Endothelial cell of umbilical vein (primary cell): ENCODE measurements around the gene NUDT14.

Experiments used
- EZH2 ChIP-seq: IDR thresholded peaks from 2 replicates; pipeline ENCODE4 v1.6.1; 2012; ENCODE audit warnings: borderline replicate concordance, low read depth, mild to moderate bottlenecking, moderate library complexity, low read length, inconsistent platforms; ENCODE audit not compliant: severe bottlenecking
- FOS ChIP-seq: IDR thresholded peaks from 2 replicates; pipeline ENCODE4 v1.6.1; 2011; ENCODE audit warnings: mild to moderate bottlenecking, low read length, moderate library complexity, borderline replicate concordance; ENCODE audit not compliant: insufficient read depth
- GATA2 ChIP-seq: IDR thresholded peaks from 2 replicates; pipeline ENCODE4 v1.7.0; 2011; ENCODE audit warnings: low read depth, mild to moderate bottlenecking, moderate library complexity, mixed read lengths, low read length; ENCODE audit not compliant: insufficient read length, insufficient read depth
- JUN ChIP-seq: IDR thresholded peaks from 2 replicates; pipeline ENCODE4 v1.6.1; 2011; ENCODE audit warnings: borderline replicate concordance, low read depth; ENCODE audit not compliant: insufficient read length, insufficient read depth
- MYC ChIP-seq: IDR thresholded peaks from one replicate; pipeline ENCODE4 v1.6.1; 2011; ENCODE audit warnings: mild to moderate bottlenecking, low read depth, low read length
- POLR2A ChIP-seq: IDR thresholded peaks from 2 replicates; pipeline ENCODE4 v1.6.1; 2012; ENCODE audit warnings: low read depth, mild to moderate bottlenecking, control low read depth, low read length
- POLR2AphosphoS5 ChIP-seq: IDR thresholded peaks from 2 replicates; pipeline ENCODE4 v1.6.1; 2012; ENCODE audit warnings: low read depth, mild to moderate bottlenecking, control low read depth, low read length, moderate library complexity; ENCODE audit not compliant: insufficient read depth
- TF ChIP-seq, protein P1 (sequence below), 2 donors: IDR thresholded peaks; 1 replicate in 1 of 2; 2 replicates in 1 of 2; pipeline ENCODE4 v1.5.1; 2011; ENCODE audit warnings: low read length in 2 of 2, mild to moderate bottlenecking in 2 of 2, moderate library complexity in 2 of 2, control low read depth in 1 of 2, inconsistent platforms in 1 of 2, low read depth in 1 of 2; ENCODE audit not compliant: insufficient read depth in 1 of 2; ENCODE audit errors: extremely low read depth in 1 of 2
- TF ChIP-seq, protein P2 (sequence below): IDR thresholded peaks from 2 replicates; pipeline ENCODE4 v1.6.1; 2011; ENCODE audit not compliant: insufficient read depth, insufficient read length

DNA sequence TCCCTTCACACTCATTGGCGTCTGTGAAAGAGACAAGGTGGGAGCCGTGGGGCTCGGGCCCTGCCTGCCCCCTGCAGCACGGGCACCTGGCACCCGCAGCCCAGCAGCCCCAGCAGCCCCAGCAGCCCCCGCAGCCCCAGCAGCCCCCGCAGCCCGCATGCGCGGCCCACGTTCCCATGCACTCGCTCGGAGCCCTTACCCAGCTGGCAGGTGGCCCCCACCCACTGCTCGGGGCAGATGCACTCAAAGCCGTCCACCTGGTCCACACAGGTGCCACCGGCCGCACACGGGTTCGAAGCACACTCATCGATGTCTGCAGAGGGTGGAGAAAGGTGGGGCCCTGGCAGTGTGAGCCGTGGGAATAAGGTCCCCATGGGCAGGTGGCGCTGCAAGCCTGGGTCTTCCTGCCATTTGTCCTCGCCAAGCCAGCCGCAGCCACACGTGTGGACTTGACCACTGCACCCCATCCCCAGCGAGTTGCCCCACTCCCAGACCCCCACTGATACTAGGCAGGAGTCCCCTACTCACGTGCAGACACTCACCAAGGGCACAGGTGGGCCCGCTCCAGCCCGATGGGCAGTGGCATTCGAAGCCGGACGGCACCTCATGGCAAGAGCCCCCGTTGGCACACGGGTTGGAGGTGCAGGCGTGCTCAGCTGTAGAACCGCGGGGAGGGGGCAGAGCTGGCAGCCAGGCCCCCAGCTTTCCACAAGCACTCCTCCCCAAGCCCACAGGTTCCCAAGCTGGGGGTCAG lies 29.9 kb downstream of the NUDT14 start:
- TF ChIP-seq, protein P1, sequence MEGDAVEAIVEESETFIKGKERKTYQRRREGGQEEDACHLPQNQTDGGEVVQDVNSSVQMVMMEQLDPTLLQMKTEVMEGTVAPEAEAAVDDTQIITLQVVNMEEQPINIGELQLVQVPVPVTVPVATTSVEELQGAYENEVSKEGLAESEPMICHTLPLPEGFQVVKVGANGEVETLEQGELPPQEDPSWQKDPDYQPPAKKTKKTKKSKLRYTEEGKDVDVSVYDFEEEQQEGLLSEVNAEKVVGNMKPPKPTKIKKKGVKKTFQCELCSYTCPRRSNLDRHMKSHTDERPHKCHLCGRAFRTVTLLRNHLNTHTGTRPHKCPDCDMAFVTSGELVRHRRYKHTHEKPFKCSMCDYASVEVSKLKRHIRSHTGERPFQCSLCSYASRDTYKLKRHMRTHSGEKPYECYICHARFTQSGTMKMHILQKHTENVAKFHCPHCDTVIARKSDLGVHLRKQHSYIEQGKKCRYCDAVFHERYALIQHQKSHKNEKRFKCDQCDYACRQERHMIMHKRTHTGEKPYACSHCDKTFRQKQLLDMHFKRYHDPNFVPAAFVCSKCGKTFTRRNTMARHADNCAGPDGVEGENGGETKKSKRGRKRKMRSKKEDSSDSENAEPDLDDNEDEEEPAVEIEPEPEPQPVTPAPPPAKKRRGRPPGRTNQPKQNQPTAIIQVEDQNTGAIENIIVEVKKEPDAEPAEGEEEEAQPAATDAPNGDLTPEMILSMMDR (IDR thresholded peaks at IDR 0.05; ENCODE audit: extremely low read depth in 1 of 2, insufficient read depth in 1 of 2, low read depth in 1 of 2, low read length in 2 of 2) = no peak
- TF ChIP-seq POLR2A (no peak), EZH2 (no peak), POLR2AphosphoS5 (no peak), JUN (no peak), MYC (no peak), GATA2 (no peak), FOS (no peak)
- TF ChIP-seq, protein P2, sequence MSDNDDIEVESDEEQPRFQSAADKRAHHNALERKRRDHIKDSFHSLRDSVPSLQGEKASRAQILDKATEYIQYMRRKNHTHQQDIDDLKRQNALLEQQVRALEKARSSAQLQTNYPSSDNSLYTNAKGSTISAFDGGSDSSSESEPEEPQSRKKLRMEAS = no peak
